AG04449 (cell line): Measurements from ENCODE around the gene OR2B6.

Source experiments
- CTCF ChIA-PET: fragments of 350-600 bp; formaldehyde crosslinking; extraction: SDS; loops from one replicate; lab custom pipeline; 2021; ENCODE audit warnings: antibody characterized with exemption; lab: Yijun Ruan, JAX
- POLR2A ChIA-PET: fragments of 400-600, 350-600 bp; formaldehyde crosslinking; extraction: SDS; loops from one replicate; lab custom pipeline; 2020; ENCODE audit warnings: antibody characterized with exemption, inconsistent platforms; lab: Yijun Ruan, JAX
- DNase-seq: peaks from one replicate; pipeline ENCODE4 v3.0.0-alpha.2; 2010; ENCODE audit warnings: low read depth, low spot score
- H3K4me3 ChIP-seq: 2 replicates; pipeline ENCODE4 v1.5.1; 2011; ENCODE audit warnings: low read depth, mild to moderate bottlenecking, control low read depth, low read length
- CTCF ChIP-seq: IDR thresholded peaks from one replicate; pipeline ENCODE4 v1.5.1; 2011; ENCODE audit warnings: mild to moderate bottlenecking, moderate library complexity, low read length, control low read depth, inconsistent platforms; ENCODE audit not compliant: insufficient read depth; ENCODE audit errors: missing control alignments

Gene OR2B6

GRCh38 chr6:27980111-27980510 lies 23.1 kb downstream of the OR2B6 start:
- no peak overlapping the region for H3K4me3 ChIP-seq
- TF ChIP-seq CTCF, result no peak
- no peak for DNase-seq
- ChIA-PET CTCF (no interaction called here), POLR2A (no interaction called here)

GRCh38 chr6:27986928-27987725 lies 30.1 kb downstream of the OR2B6 start:
- DNase-seq, result no peak
- ChIA-PET CTCF (no interaction called here), POLR2A (no interaction called here)
- TF ChIP-seq CTCF, result no peak
- H3K4me3 ChIP-seq, result no peak overlapping the region

- no peak for TF ChIP-seq CTCF
- POLR2A ChIA-PET, result no interaction called here
- no peak for DNase-seq
- no peak overlapping the region for H3K4me3 ChIP-seq
- CTCF ChIA-PET, result no interaction called here
Measured at GRCh38 chr6:27994616-27995015, 37.6 kb downstream of the OR2B6 start.

GRCh38 chr6:28000351-28001045 lies 43.5 kb downstream of the OR2B6 start:
- no peak overlapping the region for H3K4me3 ChIP-seq
- no peak for DNase-seq
- TF ChIP-seq CTCF, result no peak
- ChIA-PET POLR2A (no interaction called here), CTCF (no interaction called here)

- ChIA-PET CTCF (no interaction called here), POLR2A (no interaction called here)
- no peak for DNase-seq
- no peak overlapping the region for H3K4me3 ChIP-seq
- no peak for TF ChIP-seq CTCF
Measured at GRCh38 chr6:28001351-28001750, 44.3 kb downstream of the OR2B6 start.

GRCh38 chr6:28001751-28002150 lies 44.7 kb downstream of the OR2B6 start:
- ChIA-PET POLR2A (no interaction called here), CTCF (no interaction called here)
- no peak overlapping the region for H3K4me3 ChIP-seq
- no peak for TF ChIP-seq CTCF
- DNase-seq, result no peak
